HepG2 (cell line): Measurements from ENCODE around the gene TPPP2. TPM values are rescaled to one million over a fixed set of nuclear protein-coding genes. Genes with fewer than 3 reads are reported as not detected.
A peak's percentile ranks its signal among the peaks of the same experiment; 100 is the strongest.

Source experiments
- BATF2 ChIP-seq: sonication (generic); formaldehyde crosslinking; IDR thresholded peaks from 2 replicates; pipeline ENCODE4 v1.8.0; 2022; ENCODE audit warnings: mild to moderate bottlenecking, missing genetic modification reagents, moderate library complexity
- BRF2 ChIP-seq: sonication (generic); formaldehyde crosslinking; IDR thresholded peaks from 2 replicates; pipeline ENCODE4 v1.8.1; 2022; ENCODE audit warnings: mild to moderate bottlenecking, missing genetic modification reagents
- EZH2 ChIP-seq: conservative IDR thresholded peaks from 2 replicates; pipeline ENCODE4 v1.6.1; 2012; ENCODE audit warnings: mild to moderate bottlenecking, low read depth, low read length, moderate library complexity
- FOXO1 ChIP-seq: sonication (generic); formaldehyde crosslinking; IDR thresholded peaks from 2 replicates; pipeline ENCODE4 v1.4.0; 2020; ENCODE audit warnings: missing genetic modification reagents
- GTF3A ChIP-seq: sonication (generic); formaldehyde crosslinking; conservative IDR thresholded peaks from 2 replicates; pipeline ENCODE4 v1.4.0; 2020; ENCODE audit warnings: mild to moderate bottlenecking, missing genetic modification reagents
- IRF2 ChIP-seq: IDR thresholded peaks from 2 replicates; pipeline ENCODE4 v1.6.1; 2018; ENCODE audit warnings: missing genetic modification reagents, missing compliant biosample characterization
- KDM3A ChIP-seq: IDR thresholded peaks from 2 replicates; pipeline ENCODE4 v1.6.1; 2018; ENCODE audit warnings: low read depth, missing compliant biosample characterization
- MXD1 ChIP-seq: sonication (generic); formaldehyde crosslinking; IDR thresholded peaks from 2 replicates; pipeline ENCODE4 v1.4.0; 2020; ENCODE audit warnings: mild to moderate bottlenecking, missing genetic modification reagents
- NPAS2 ChIP-seq: sonication (generic); formaldehyde crosslinking; IDR thresholded peaks from 2 replicates; pipeline ENCODE4 v1.8.0; 2022; ENCODE audit warnings: mild to moderate bottlenecking, missing genetic modification reagents, borderline replicate concordance
- REXO4 ChIP-seq: sonication (generic); formaldehyde crosslinking; IDR thresholded peaks from 2 replicates; pipeline ENCODE4 v1.8.0; 2022; ENCODE audit warnings: missing genetic modification reagents, mild to moderate bottlenecking, borderline replicate concordance
- RXRA ChIP-seq: sonication (generic); formaldehyde crosslinking; IDR thresholded peaks from 2 replicates; pipeline ENCODE4 v1.5.1; 2020; ENCODE audit warnings: missing genetic modification reagents
- SRY ChIP-seq: sonication (generic); formaldehyde crosslinking; IDR thresholded peaks from 2 replicates; pipeline ENCODE4 v1.8.0; 2022; ENCODE audit warnings: mild to moderate bottlenecking, missing genetic modification reagents
- TOE1 ChIP-seq: sonication (generic); formaldehyde crosslinking; IDR thresholded peaks from 2 replicates; pipeline ENCODE4 v1.4.0; 2020; ENCODE audit warnings: mild to moderate bottlenecking, missing genetic modification reagents
- ZBTB1 ChIP-seq: sonication (generic); formaldehyde crosslinking; IDR thresholded peaks from 2 replicates; pipeline ENCODE4 v1.4.0; 2020; ENCODE audit warnings: missing genetic modification reagents, borderline replicate concordance
- ZBTB33 ChIP-seq: sonication (generic); formaldehyde crosslinking; IDR thresholded peaks from 2 replicates; pipeline ENCODE4 v1.4.0; 2020; ENCODE audit warnings: missing genetic modification reagents
- ZFP37 ChIP-seq: sonication (generic); formaldehyde crosslinking; IDR thresholded peaks from 2 replicates; pipeline ENCODE4 v1.4.0; 2020; ENCODE audit warnings: missing genetic modification reagents, borderline replicate concordance
- ZNF101 ChIP-seq: sonication (generic); formaldehyde crosslinking; IDR thresholded peaks from 2 replicates; pipeline ENCODE4 v1.4.0; 2020; ENCODE audit warnings: mild to moderate bottlenecking, low read depth, missing genetic modification reagents, borderline replicate concordance
- ZNF124 ChIP-seq: sonication (generic); formaldehyde crosslinking; IDR thresholded peaks from 2 replicates; pipeline ENCODE4 v1.4.0; 2020; ENCODE audit warnings: missing genetic modification reagents
- ZNF678 ChIP-seq: sonication (generic); formaldehyde crosslinking; IDR thresholded peaks from 2 replicates; pipeline ENCODE4 v1.4.0; 2020; ENCODE audit warnings: mild to moderate bottlenecking, missing genetic modification reagents
- ZNF737 ChIP-seq: sonication (generic); formaldehyde crosslinking; IDR thresholded peaks from 2 replicates; pipeline ENCODE4 v1.5.0; 2020; ENCODE audit warnings: missing genetic modification reagents, mild to moderate bottlenecking, borderline replicate concordance
- ZNF75D ChIP-seq: sonication (generic); formaldehyde crosslinking; IDR thresholded peaks from 2 replicates; pipeline ENCODE4 v1.8.1; 2023; ENCODE audit warnings: missing genetic modification reagents, mild to moderate bottlenecking, borderline replicate concordance
- ZNF790 ChIP-seq: sonication (generic); formaldehyde crosslinking; IDR thresholded peaks from 2 replicates; pipeline ENCODE4 v1.8.0; 2022; ENCODE audit warnings: missing genetic modification reagents, mild to moderate bottlenecking, borderline replicate concordance
- ZNF792 ChIP-seq: IDR thresholded peaks from 2 replicates; pipeline ENCODE4 v1.6.1; 2016
- ZNF83 ChIP-seq: sonication (generic); formaldehyde crosslinking; IDR thresholded peaks from 2 replicates; pipeline ENCODE4 v1.4.0; 2020; ENCODE audit warnings: missing genetic modification reagents, mild to moderate bottlenecking, borderline replicate concordance
- polyA plus RNA-seq, 8 experiments: library from polyadenylated mRNA; depleted of rRNA in 3 of 8; stranded (reverse) in 7 of 8; unstranded in 1 of 8; fragments of >200 nt; fragmentation: Illumina TruSeq in 4 of 8; extraction: Trizol in 4 of 8; gene quantifications; 2 replicates each; pipeline versions ENCODE4 v1.2.1 to v1.2.3, GENCODE V29; 2011 to 2016; ENCODE audit warnings: low read depth in 4 of 8, missing spikeins in 1 of 8, mixed read lengths in 1 of 8; ENCODE audit not compliant: insufficient read depth in 1 of 8
- total RNA-seq, 5 experiments: library from RNA; depleted of rRNA; stranded (reverse); fragments of >200 nt; fragmentation: Illumina TruSeq; extraction: Trizol; gene quantifications; 2 replicates each; pipeline ENCODE4 v1.2.3, GENCODE V29; 2016; ENCODE audit warnings: low read depth in 1 of 5
- TF ChIP-seq, protein P1 (sequence below): sonication (generic); formaldehyde crosslinking; IDR thresholded peaks from 2 replicates; pipeline ENCODE4 v1.8.0; 2022; ENCODE audit warnings: missing genetic modification reagents, mild to moderate bottlenecking, borderline replicate concordance

The TPPP2 gene
- total and polyA plus RNA-seq, 2 of the 13 experiments (the other 11 are each of a cell fraction or from before 2014, with no cell fraction given), result 0.58 to 4.2 TPM

DNA sequence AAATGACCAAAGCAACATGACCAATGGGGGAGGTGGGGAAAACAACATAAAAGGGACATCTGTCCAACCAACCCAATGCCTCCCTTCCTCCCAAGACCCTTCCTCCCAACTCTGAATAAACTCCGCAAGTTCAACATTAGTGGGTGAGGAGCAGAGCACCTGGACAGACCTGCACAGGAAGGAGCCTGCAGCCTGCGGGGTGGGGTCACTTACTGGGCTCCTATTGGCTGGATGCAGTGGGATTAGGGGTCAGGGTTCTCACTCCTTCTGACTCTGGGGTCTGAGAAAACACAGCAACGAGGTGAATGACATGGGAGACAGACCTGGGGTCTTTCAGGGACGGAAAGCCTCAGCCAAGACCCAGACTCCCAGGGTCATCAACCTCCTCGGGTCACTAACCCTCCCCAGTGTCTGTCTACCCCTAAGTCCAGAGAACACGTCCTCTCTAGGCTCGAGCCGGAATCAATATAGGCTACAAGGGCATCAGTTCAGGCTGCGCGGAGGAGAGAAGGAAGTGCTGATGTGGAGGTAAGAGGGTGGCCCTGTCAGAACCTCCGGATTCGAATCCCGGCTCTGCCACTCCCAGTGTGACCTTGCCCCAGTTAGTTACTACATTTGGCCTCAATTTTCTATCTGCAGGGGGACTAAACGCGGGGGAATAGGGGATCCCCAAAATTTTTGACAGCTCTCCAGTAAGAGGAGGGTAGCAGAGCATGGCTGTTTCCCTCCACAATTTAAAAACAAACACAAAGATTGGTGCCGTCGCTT is 6.0 kb upstream of the TPPP2 start (continued):
- no peak for TF ChIP-seq BATF2 (CRISPR knock-in tag)
- TF ChIP-seq SRY (CRISPR knock-in tag), result no peak
- TF ChIP-seq ZNF124 (CRISPR knock-in tag), result no peak
- TF ChIP-seq KDM3A (CRISPR knock-in tag), result no peak
- TF ChIP-seq ZNF101 (CRISPR knock-in tag), result no peak
- no peak for TF ChIP-seq NPAS2 (CRISPR knock-in tag)
- no peak for TF ChIP-seq ZNF678
- TF ChIP-seq, protein P1, sequence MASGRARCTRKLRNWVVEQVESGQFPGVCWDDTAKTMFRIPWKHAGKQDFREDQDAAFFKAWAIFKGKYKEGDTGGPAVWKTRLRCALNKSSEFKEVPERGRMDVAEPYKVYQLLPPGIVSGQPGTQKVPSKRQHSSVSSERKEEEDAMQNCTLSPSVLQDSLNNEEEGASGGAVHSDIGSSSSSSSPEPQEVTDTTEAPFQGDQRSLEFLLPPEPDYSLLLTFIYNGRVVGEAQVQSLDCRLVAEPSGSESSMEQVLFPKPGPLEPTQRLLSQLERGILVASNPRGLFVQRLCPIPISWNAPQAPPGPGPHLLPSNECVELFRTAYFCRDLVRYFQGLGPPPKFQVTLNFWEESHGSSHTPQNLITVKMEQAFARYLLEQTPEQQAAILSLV, result 0 out of 2 replicates have a peak, but pooled peaks have one; percentile 31
- no peak for TF ChIP-seq TOE1 (CRISPR knock-in tag)
- TF ChIP-seq ZNF792 (CRISPR knock-in tag), result no peak
- TF ChIP-seq ZBTB1 (CRISPR knock-in tag), result no peak
- no peak; the same call in 1 of the 2 replicates for TF ChIP-seq IRF2 (CRISPR knock-in tag)
- no peak for TF ChIP-seq MXD1 (CRISPR knock-in tag)
- 0 out of 2 replicates have a peak, but pooled peaks have one; percentile 26 for TF ChIP-seq ZNF83
- TF ChIP-seq ZNF75D, result no peak
- no peak for TF ChIP-seq REXO4
- no peak for TF ChIP-seq ZNF790 (CRISPR knock-in tag)
- TF ChIP-seq EZH2, result no peak
- TF ChIP-seq BRF2 (CRISPR knock-in tag), result no peak
- no peak for TF ChIP-seq ZFP37 (CRISPR knock-in tag)
- TF ChIP-seq ZBTB33 (CRISPR knock-in tag), result no peak
- TF ChIP-seq RXRA (CRISPR knock-in tag), result peak; percentile 45; the same call in 1 of the 2 replicates
- no peak for TF ChIP-seq FOXO1 (CRISPR knock-in tag)
- TF ChIP-seq ZNF737, result no peak
- TF ChIP-seq GTF3A (CRISPR knock-in tag), result no peak
